ENCODE results near the gene CD300LG. TPM values are rescaled to one million over a fixed set of nuclear protein-coding genes. Genes with fewer than 3 reads are reported as not detected.

Gene CD300LG, protein sequence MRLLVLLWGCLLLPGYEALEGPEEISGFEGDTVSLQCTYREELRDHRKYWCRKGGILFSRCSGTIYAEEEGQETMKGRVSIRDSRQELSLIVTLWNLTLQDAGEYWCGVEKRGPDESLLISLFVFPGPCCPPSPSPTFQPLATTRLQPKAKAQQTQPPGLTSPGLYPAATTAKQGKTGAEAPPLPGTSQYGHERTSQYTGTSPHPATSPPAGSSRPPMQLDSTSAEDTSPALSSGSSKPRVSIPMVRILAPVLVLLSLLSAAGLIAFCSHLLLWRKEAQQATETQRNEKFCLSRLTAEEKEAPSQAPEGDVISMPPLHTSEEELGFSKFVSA
- total RNA-seq = not detected in 2 replicates

DNA sequence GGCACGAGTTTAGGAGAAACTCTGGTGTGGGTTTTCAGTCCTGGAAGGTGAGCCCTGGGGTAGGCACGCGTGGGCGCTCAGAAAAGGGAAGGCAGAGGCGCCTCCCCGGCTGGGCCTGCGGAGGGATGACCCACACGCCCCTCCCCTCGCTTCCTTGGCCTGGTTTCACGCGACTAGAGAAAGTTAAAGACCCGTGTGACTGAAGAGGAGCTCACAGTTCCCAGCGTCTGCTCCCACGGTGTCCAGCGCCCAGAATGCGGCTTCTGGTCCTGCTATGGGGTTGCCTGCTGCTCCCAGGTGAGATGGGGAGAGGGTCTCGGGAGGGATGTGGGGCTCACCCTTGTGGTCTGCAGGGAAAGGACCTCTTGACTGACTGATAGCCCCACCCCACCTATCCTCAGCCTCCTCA is at the start of gene CD300LG:
Gene CD300LG, plus strand, starts transcription at position 214 of the 409 bp plus-strand sequence. Its CDS starts 41 bp downstream, at position 255.

DNA sequence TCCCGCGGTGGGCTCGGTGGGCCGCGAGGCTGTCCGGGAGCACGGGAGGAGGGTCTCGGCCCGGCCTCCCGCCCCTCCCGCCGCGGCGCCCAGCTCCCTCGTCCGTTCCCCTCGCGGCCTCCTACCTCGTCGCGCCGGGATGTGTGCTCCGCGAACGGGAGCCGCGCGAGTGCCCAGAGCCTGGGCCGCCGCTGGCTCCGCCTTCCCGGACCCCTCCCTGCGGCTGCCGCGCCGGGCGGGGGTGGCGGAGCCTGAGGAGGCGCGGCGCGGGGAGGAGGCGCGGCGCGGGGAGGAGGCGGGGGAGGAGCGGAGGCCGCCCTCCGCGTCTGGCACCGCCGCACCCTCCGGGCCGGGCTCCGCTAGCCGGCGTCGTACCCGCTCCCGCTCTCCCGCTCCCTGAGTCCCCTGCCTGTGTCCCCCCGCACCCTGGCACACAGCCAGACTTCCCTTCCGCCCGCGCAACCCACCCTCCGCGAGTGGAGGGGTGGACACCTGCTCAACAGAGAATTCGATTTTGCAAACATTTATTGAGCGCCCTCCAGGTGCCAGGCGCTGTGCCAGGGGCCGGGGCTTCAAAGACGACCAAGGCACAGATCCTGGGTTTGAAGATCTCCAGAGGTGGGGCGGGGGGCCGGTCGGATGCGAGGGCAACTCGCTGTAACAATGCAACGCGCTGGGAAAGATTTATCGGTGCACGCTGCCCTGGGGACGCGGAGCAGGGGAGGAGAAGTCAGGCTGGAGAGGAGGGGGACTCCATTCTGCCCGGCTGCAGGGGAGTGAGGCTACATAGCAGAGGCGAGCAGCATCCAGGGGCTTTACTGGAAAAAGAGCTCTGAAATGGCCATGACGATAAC is 13.8 kb upstream of the CD300LG start, which contains the start of gene MPP3:
Gene MPP3, minus strand, starts transcription at position 171 of the 854 bp plus-strand sequence. CDS start 1,240 bp downstream, outside the sequence.

GRCh38 chr17:43907425-43907981 is 60.5 kb downstream of the CD300LG start, which contains the start of gene MPP2:
TSS of gene MPP2 (minus strand) at chr17:43907536. CDS start at chr17:43904460, 3,076 bp downstream.

Other genes starting within 250 kb of the CD300LG start
- gene MEOX1, start 185.3 kb upstream of the CD300LG start, total RNA-seq = not detected in 2 replicates
- not detected in 2 replicates for gene SOST, start 88.4 kb upstream of the CD300LG start, total RNA-seq
- gene DUSP3, start 68.2 kb upstream of the CD300LG start, total RNA-seq = 33.8 and 49.7 TPM in 2 replicates
- not detected in 2 replicates for gene CFAP97D1, start 66.7 kb upstream of the CD300LG start, total RNA-seq
- gene MPP3, start 14.0 kb upstream of the CD300LG start, total RNA-seq = 5.5 and 6.8 TPM in 2 replicates
- gene MPP2, start 60.4 kb downstream of the CD300LG start, total RNA-seq = 0.97 and 1.7 TPM in 2 replicates
- not detected in 2 replicates for gene PPY, start 95.3 kb downstream of the CD300LG start, total RNA-seq
- not detected in 2 replicates for gene PYY, start 106.8 kb downstream of the CD300LG start, total RNA-seq
- 3.2 and 13.4 TPM in 2 replicates for gene NAGS, start 157.4 kb downstream of the CD300LG start, total RNA-seq
- 83.3 and 104 TPM in 2 replicates for gene TMEM101, start 167.8 kb downstream of the CD300LG start, total RNA-seq
- 33.0 and 35.4 TPM in 2 replicates for gene LSM12, start 219.5 kb downstream of the CD300LG start, total RNA-seq
- gene G6PC3, start 223.6 kb downstream of the CD300LG start, total RNA-seq = 18.2 and 20.5 TPM in 2 replicates